ENCODE measurements around the gene AGBL4. TPM values are rescaled to one million over a fixed set of nuclear protein-coding genes. Genes with fewer than 3 reads are reported as not detected.

The AGBL4 gene
- total RNA-seq, 3 donors from 2014 or later, result 1.3 to 1.9 (median 1.8) TPM

DNA sequence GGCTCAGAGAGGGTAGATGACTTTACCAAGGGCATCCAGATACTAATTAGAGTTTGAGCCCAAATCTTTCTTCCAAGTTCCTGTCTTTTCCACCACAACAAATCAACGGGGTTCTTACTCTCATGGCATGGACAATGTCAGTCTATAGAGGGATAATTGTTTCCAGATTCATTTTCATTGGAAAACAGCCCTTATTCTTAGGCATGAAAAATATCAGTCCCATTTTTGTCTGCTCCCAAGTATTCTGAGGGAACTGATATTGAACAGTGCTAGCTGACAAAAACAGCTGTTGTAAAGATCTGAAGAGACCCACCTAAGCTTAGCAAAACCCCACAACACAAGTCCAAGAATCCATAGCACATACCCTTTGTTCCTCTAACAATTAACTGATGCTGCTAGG is 898.0 kb downstream of the AGBL4 start:
- DNase-seq (ENCODE audit: low spot score in 2 of 2), result no peak
- intact Hi-C loops (cut with DNase I; ENCODE audit: low total_unique reads), result no loop called here
- Histone ChIP-seq H3K9me3 (peaks cover 0 to 7% of the 10 kb centered on the region in 2 donors), H3K27me3 (no peaks in the 10 kb centered on the region), H3K36me3 (no peaks in the 10 kb centered on the region), H3K4me3 (no peak overlapping the region), H3K27ac (no peak overlapping the region), H3K4me1 (no peaks in the 10 kb centered on the region)
- TF ChIP-seq POLR2AphosphoS5 (IDR thresholded peaks at IDR 0.05), result no peak
- TF ChIP-seq, protein P1, sequence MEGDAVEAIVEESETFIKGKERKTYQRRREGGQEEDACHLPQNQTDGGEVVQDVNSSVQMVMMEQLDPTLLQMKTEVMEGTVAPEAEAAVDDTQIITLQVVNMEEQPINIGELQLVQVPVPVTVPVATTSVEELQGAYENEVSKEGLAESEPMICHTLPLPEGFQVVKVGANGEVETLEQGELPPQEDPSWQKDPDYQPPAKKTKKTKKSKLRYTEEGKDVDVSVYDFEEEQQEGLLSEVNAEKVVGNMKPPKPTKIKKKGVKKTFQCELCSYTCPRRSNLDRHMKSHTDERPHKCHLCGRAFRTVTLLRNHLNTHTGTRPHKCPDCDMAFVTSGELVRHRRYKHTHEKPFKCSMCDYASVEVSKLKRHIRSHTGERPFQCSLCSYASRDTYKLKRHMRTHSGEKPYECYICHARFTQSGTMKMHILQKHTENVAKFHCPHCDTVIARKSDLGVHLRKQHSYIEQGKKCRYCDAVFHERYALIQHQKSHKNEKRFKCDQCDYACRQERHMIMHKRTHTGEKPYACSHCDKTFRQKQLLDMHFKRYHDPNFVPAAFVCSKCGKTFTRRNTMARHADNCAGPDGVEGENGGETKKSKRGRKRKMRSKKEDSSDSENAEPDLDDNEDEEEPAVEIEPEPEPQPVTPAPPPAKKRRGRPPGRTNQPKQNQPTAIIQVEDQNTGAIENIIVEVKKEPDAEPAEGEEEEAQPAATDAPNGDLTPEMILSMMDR (IDR thresholded peaks at IDR 0.05), result no peak
- no peak for TF ChIP-seq POLR2A (IDR thresholded peaks at IDR 0.05)

DNA sequence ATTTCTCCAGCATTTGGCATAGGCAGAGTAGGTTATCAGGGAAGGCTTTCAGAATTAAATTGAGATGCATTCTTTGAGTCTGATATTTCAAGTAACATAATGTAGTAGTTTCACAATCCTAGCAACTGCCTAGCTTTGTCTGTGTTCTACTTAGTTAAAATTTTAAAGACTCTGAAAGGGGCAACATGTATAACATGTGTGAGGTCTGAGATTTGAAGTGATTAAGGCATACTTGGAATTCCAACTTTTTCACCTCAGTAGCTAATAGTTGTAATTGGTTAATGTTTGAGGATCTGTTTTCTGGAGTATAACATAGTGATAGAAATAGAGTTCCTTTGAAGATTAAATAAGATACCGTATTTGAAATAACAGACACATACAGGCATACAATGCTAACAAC is 911.8 kb downstream of the AGBL4 start:
- TF ChIP-seq, protein P1 (IDR thresholded peaks at IDR 0.05), result no peak
- TF ChIP-seq POLR2AphosphoS5 (IDR thresholded peaks at IDR 0.05) (no peak), POLR2A (IDR thresholded peaks at IDR 0.05) (no peak)
- Histone ChIP-seq H3K27me3 (no peaks in the 10 kb centered on the region), H3K9me3 (peaks cover 0 to 10% of the 10 kb centered on the region in 2 donors), H3K27ac (no peak overlapping the region), H3K4me1 (no peaks in the 10 kb centered on the region), H3K4me3 (no peak overlapping the region), H3K36me3 (no peaks in the 10 kb centered on the region)
- no peak for DNase-seq (ENCODE audit: low spot score in 2 of 2)
- intact Hi-C loops (cut with DNase I; ENCODE audit: low total_unique reads), result no loop called here

DNA sequence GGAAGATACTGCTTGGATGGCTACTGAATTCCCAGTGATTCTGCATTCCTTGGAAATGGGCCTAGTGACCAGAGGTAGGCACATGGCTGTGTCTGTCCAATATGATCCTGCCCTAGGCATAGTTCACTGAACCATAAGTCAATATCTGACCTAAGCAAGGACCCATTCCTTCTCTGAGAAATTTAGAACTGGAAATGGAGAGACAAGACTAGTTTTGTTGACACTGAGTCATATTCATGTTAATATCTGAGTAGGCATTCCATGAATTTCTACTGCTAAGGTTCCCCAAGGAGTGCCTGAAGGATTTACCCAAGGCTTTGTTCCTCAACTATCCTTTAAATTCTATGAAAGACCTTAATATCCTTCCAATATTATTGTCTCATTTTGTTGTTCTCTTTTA is 917.3 kb downstream of the AGBL4 start:
- intact Hi-C loops (cut with DNase I; ENCODE audit: low total_unique reads), result loop anchor here (5.0 kb wide), 1 partner anchor 1014 kb away; no protein-coding TSS in a partner anchor
- DNase-seq (ENCODE audit: low spot score in 2 of 2), result no peak
- no peaks in the 10 kb centered on the region for H3K9me3 ChIP-seq
- no peaks in the 10 kb centered on the region for H3K4me1 ChIP-seq
- no peaks in the 10 kb centered on the region for H3K36me3 ChIP-seq
- H3K27ac ChIP-seq, result no peak overlapping the region
- TF ChIP-seq POLR2AphosphoS5 (IDR thresholded peaks at IDR 0.05) (no peak), POLR2A (IDR thresholded peaks at IDR 0.05) (no peak)
- TF ChIP-seq, protein P1 (IDR thresholded peaks at IDR 0.05), result no peak
- no peaks in the 10 kb centered on the region for H3K27me3 ChIP-seq
- H3K4me3 ChIP-seq, result no peak overlapping the region

DNA sequence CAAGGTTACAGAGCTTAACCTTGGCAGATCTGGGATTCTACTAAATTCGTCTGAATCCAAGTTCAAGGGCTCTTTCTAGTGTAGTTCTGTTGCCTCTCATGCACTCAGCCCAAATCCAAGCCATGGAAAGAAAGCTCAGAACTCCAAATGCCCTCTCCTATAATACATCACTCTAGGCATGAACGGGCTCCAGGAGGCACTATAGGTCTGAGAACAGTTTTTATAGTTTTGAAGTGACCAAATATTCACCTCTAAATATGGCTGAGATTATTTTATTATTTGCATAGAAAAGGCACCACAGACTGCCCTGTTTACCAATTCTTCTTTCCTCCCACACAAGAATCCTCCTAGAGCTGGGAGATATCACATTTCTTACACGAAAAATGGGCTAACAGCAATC is 919.2 kb downstream of the AGBL4 start:
- Histone ChIP-seq H3K4me3 (no peak overlapping the region), H3K36me3 (no peaks in the 10 kb centered on the region), H3K9me3 (no peaks in the 10 kb centered on the region), H3K27me3 (no peaks in the 10 kb centered on the region), H3K27ac (no peak overlapping the region), H3K4me1 (no peaks in the 10 kb centered on the region)
- DNase-seq (ENCODE audit: low spot score in 2 of 2), result no peak
- TF ChIP-seq, protein P1 (IDR thresholded peaks at IDR 0.05), result peak in 1 of 3 donors; percentile 26
- TF ChIP-seq POLR2A (IDR thresholded peaks at IDR 0.05), result no peak
- intact Hi-C loops (cut with DNase I; ENCODE audit: low total_unique reads), result no loop called here

DNA sequence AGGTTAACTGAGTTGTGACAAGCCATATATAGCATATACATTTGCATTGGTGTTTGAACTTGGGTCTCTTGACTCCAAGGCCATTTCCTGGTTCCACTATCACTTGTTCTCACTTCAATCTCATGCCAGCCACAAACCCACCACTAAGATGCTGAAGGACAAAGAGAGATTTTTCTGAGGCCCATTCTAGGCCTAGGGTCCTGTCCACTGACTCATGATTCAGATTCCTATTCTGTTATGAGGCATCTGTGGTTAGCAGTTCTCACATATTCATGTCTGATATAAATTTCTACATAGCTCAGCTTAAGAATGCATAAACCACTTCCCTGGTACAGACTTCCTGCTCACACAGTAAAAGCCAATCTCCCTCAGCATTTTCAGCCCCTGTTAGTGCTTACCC is 921.0 kb downstream of the AGBL4 start:
- TF ChIP-seq POLR2AphosphoS5 (IDR thresholded peaks at IDR 0.05) (no peak), POLR2A (IDR thresholded peaks at IDR 0.05) (no peak)
- TF ChIP-seq, protein P1 (IDR thresholded peaks at IDR 0.05), result no peak
- no peaks in the 10 kb centered on the region for H3K27me3 ChIP-seq
- no peak overlapping the region for H3K4me3 ChIP-seq
- intact Hi-C loops (cut with DNase I; ENCODE audit: low total_unique reads), result no loop called here
- H3K27ac ChIP-seq, result no peak overlapping the region
- H3K9me3 ChIP-seq, result no peaks in the 10 kb centered on the region
- H3K36me3 ChIP-seq, result no peaks in the 10 kb centered on the region
- no peaks in the 10 kb centered on the region for H3K4me1 ChIP-seq
- DNase-seq (ENCODE audit: low spot score in 2 of 2), result no peak

Data from breast epithelium (tissue), 4 donors.